ENCODE results near the gene PABPC1L2B.
"Not testable (repeated sequence)": the region's sequence is repeated elsewhere in the genome, so short reads cannot be mapped to it uniquely, and the experiment has no call there.

PABPC1L2B gene

GRCh38 chrX:73021361-73022092 lies 18.8 kb downstream of the PABPC1L2B start:
- Histone ChIP-seq H3K9ac (ENCODE audit: low read length) (no peak overlapping the region), H3F3A (ENCODE audit: insufficient read depth, low read length) (no peaks in the 10 kb centered on the region), H3K4me2 (ENCODE audit: low read length) (no peak overlapping the region), H3K36me3 (ENCODE audit: insufficient read depth, low read length) (no peaks in the 10 kb centered on the region), H3K4me1 (ENCODE audit: insufficient read depth, low read length, severe bottlenecking) (no peaks in the 10 kb centered on the region), H4K20me1 (ENCODE audit: insufficient read depth, low read length) (no peaks in the 10 kb centered on the region), H3K27me3 (ENCODE audit: insufficient read depth, low read length) (no peaks in the 10 kb centered on the region), H3K9me2 (ENCODE audit: low read depth, low read length) (no peaks in the 10 kb centered on the region), H2AFZ (ENCODE audit: low read length) (no peak overlapping the region), H3K4me3 (ENCODE audit: low read depth, low read length, poor library complexity, severe bottlenecking) (no peak overlapping the region), H3K79me2 (ENCODE audit: insufficient read depth, low read length) (no peaks in the 10 kb centered on the region), H3K27ac (ENCODE audit: low read depth, low read length, poor library complexity, severe bottlenecking) (no peak overlapping the region), H3K9me3 (ENCODE audit: low read length) (no peaks in the 10 kb centered on the region)
- TF ChIP-seq, protein P1, sequence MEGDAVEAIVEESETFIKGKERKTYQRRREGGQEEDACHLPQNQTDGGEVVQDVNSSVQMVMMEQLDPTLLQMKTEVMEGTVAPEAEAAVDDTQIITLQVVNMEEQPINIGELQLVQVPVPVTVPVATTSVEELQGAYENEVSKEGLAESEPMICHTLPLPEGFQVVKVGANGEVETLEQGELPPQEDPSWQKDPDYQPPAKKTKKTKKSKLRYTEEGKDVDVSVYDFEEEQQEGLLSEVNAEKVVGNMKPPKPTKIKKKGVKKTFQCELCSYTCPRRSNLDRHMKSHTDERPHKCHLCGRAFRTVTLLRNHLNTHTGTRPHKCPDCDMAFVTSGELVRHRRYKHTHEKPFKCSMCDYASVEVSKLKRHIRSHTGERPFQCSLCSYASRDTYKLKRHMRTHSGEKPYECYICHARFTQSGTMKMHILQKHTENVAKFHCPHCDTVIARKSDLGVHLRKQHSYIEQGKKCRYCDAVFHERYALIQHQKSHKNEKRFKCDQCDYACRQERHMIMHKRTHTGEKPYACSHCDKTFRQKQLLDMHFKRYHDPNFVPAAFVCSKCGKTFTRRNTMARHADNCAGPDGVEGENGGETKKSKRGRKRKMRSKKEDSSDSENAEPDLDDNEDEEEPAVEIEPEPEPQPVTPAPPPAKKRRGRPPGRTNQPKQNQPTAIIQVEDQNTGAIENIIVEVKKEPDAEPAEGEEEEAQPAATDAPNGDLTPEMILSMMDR (IDR thresholded peaks at IDR 0.05; ENCODE audit: low read length) = no peak
- no peak for TF ChIP-seq EZH2 (IDR thresholded peaks at IDR 0.05; ENCODE audit: borderline replicate concordance, low read length)

GRCh38 chrX:73022093-73022445 lies 19.3 kb downstream of the PABPC1L2B start:
- H3K9me2 ChIP-seq (ENCODE audit: low read depth, low read length); H3K9ac ChIP-seq (ENCODE audit: low read length); H3K79me2 ChIP-seq (ENCODE audit: insufficient read depth, low read length); H4K20me1 ChIP-seq (ENCODE audit: insufficient read depth, low read length); H3K27me3 ChIP-seq (ENCODE audit: insufficient read depth, low read length); H3K4me2 ChIP-seq (ENCODE audit: low read length); H3K27ac ChIP-seq (ENCODE audit: low read depth, low read length, poor library complexity, severe bottlenecking); H3F3A ChIP-seq (ENCODE audit: insufficient read depth, low read length); H3K36me3 ChIP-seq (ENCODE audit: insufficient read depth, low read length); H3K4me1 ChIP-seq (ENCODE audit: insufficient read depth, low read length, severe bottlenecking); H2AFZ ChIP-seq (ENCODE audit: low read length); H3K9me3 ChIP-seq (ENCODE audit: low read length); H3K4me3 ChIP-seq (ENCODE audit: low read depth, low read length, poor library complexity, severe bottlenecking): not testable (repeated sequence)

DNA sequence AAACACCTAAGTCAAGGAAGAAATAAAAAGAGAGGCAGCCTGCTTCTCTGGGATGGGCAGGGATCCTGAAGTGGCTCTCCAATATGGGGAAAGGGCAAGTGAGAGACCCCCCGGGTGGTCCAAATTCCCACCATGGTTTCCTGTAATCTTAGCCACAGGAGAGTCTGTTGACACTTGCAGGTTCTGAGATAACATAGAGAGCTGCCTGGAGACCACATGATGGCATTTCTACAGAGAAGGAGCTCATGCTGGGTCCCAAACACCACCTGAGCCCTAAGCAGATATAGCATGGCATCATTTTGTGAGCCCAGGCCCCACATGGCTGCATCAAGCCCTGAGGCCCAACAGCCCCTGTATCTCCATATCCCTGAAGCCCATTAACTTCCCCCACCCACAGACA lies 26.1 kb downstream of the PABPC1L2B start:
- H3K4me1 ChIP-seq (ENCODE audit: insufficient read depth, low read length, severe bottlenecking) = no peaks in the 10 kb centered on the region
- no peaks in the 10 kb centered on the region for H3K27me3 ChIP-seq (ENCODE audit: insufficient read depth, low read length)
- no peak overlapping the region for H3K4me2 ChIP-seq (ENCODE audit: low read length)
- H3K79me2 ChIP-seq (ENCODE audit: insufficient read depth, low read length) = no peaks in the 10 kb centered on the region
- H3K9me3 ChIP-seq (ENCODE audit: low read length) = no peaks in the 10 kb centered on the region
- H3K36me3 ChIP-seq (ENCODE audit: insufficient read depth, low read length) = no peaks in the 10 kb centered on the region
- no peak overlapping the region for H2AFZ ChIP-seq (ENCODE audit: low read length)
- TF ChIP-seq, protein P1 (IDR thresholded peaks at IDR 0.05; ENCODE audit: low read length) = no peak
- TF ChIP-seq EZH2 (IDR thresholded peaks at IDR 0.05; ENCODE audit: borderline replicate concordance, low read length) = no peak
- no peak overlapping the region for H3K4me3 ChIP-seq (ENCODE audit: low read depth, low read length, poor library complexity, severe bottlenecking)
- no peaks in the 10 kb centered on the region for H3K9me2 ChIP-seq (ENCODE audit: low read depth, low read length)
- H3K27ac ChIP-seq (ENCODE audit: low read depth, low read length, poor library complexity, severe bottlenecking) = no peak overlapping the region
- no peaks in the 10 kb centered on the region for H4K20me1 ChIP-seq (ENCODE audit: insufficient read depth, low read length)
- H3K9ac ChIP-seq (ENCODE audit: low read length) = no peak overlapping the region
- no peaks in the 10 kb centered on the region for H3F3A ChIP-seq (ENCODE audit: insufficient read depth, low read length)
